PC-9 (cell line): ENCODE data around the gene ZMYND19. TPM values are rescaled to one million over a fixed set of nuclear protein-coding genes. Genes with fewer than 3 reads are reported as not detected.

ENCODE experiments used
- BruUV-seq: library from RNA; stranded (reverse); fragments of 400-500 nt; replicated peaks from 2 replicates; lab custom pipeline; 2021; lab: Mats Ljungman, UMichigan
- CTCF ChIA-PET: fragments of 300-600 bp; sonication (Branson Sonifier 250); formaldehyde crosslinking; loops from one replicate; lab custom pipeline; 2022; ENCODE audit warnings: antibody characterized with exemption; lab: Charles Lee
- POLR2A ChIA-PET: fragments of 300-600 bp; sonication (Branson Sonifier 250); formaldehyde crosslinking; loops from one replicate; lab custom pipeline; 2022; ENCODE audit warnings: antibody characterized with exemption; ENCODE audit not compliant: unreplicated experiment; lab: Charles Lee
- DNase-seq, 2 experiments: peaks; one replicate each; pipeline versions ENCODE4 v3.0.0 to v3.0.0-alpha.2; 2015 to 2022; ENCODE audit warnings: mixed read lengths in 1 of 2
- H2AFZ ChIP-seq: fragments of 200-600 bp; sonication (generic); 2 replicates; pipeline ENCODE4 v1.8.1; 2017; ENCODE audit warnings: antibody characterized with exemption
- H3F3A ChIP-seq: fragments of 200-600 bp; sonication (generic); 2 replicates; pipeline ENCODE4 v1.8.1; 2017; ENCODE audit warnings: antibody characterized with exemption, mild to moderate bottlenecking, low read depth; ENCODE audit not compliant: insufficient read depth
- H3K27ac ChIP-seq: fragments of 200-600 bp; sonication (generic); 2 replicates; pipeline ENCODE4 v1.6.1; 2016; ENCODE audit warnings: mixed run types
- H3K27me3 ChIP-seq: fragments of 200-600 bp; sonication (generic); 2 replicates; pipeline ENCODE4 v1.6.1; 2016; ENCODE audit warnings: low read depth, mixed run types; ENCODE audit not compliant: insufficient read depth
- H3K36me3 ChIP-seq: fragments of 200-600 bp; sonication (generic); 2 replicates; pipeline ENCODE4 v1.6.1; 2016; ENCODE audit warnings: low read depth, mixed run types
- H3K4me1 ChIP-seq: fragments of 200-600 bp; sonication (generic); replicated peaks from 2 replicates; pipeline ENCODE4 v1.6.1; 2016; ENCODE audit warnings: mixed run types; ENCODE audit not compliant: insufficient read depth
- H3K4me2 ChIP-seq: fragments of 200-600 bp; sonication (generic); 2 replicates; pipeline ENCODE4 v1.6.1; 2017; ENCODE audit warnings: mixed run types
- H3K4me3 ChIP-seq: fragments of 200-600 bp; sonication (generic); 2 replicates; pipeline ENCODE4 v1.6.1; 2016; ENCODE audit warnings: mixed run types
- H3K79me2 ChIP-seq: fragments of 200-600 bp; sonication (generic); 2 replicates; pipeline ENCODE4 v1.6.1; 2017; ENCODE audit warnings: low read depth, mixed run types
- H3K9me2 ChIP-seq: fragments of 200-600 bp; sonication (generic); 2 replicates; pipeline ENCODE4 v1.8.1; 2017; ENCODE audit warnings: mild to moderate bottlenecking; ENCODE audit not compliant: insufficient read depth
- H3K9me3 ChIP-seq: fragments of 200-600 bp; sonication (generic); 2 replicates; pipeline ENCODE4 v1.8.1; 2016; ENCODE audit warnings: low read depth; ENCODE audit not compliant: insufficient read depth
- H4K20me1 ChIP-seq: fragments of 200-600 bp; sonication (generic); 2 replicates; pipeline ENCODE4 v1.8.1; 2017; ENCODE audit not compliant: insufficient read depth
- CTCF ChIP-seq: fragments of 200-600 bp; sonication (generic); conservative IDR thresholded peaks from 2 replicates; pipeline ENCODE4 v1.6.1; 2017; ENCODE audit warnings: mixed run types, antibody characterized with exemption, mild to moderate bottlenecking, moderate library complexity
- EZH2 ChIP-seq: fragments of 200-600 bp; sonication (generic); IDR thresholded peaks from 2 replicates; pipeline ENCODE4 v1.8.0; 2017; ENCODE audit warnings: antibody characterized with exemption, low read depth
- intact Hi-C: fragments of 100-400 bp; cut with micrococcal nuclease; formaldehyde crosslinking; loops from one replicate; pipeline ENCODE4 v1.10.0; 2022; ENCODE audit not compliant: unreplicated experiment
- total RNA-seq: library from RNA; stranded (reverse); gene quantifications from 2 replicates; pipeline ENCODE4 v1.2.3, GENCODE V29; 2021

ZMYND19 gene
- total RNA-seq, 1 experiment from 2014 or later, result 47.7 TPM

- DNase-seq, result no peak
- no peak overlapping the region for H3K27ac ChIP-seq
- TF ChIP-seq EZH2 (no peak), CTCF (no peak)
- H2AFZ ChIP-seq, result no peak overlapping the region
- no peak overlapping the region for H3K4me3 ChIP-seq
- peaks cover 11% of the 10 kb centered on the region; the same call in 1 of the 2 replicates for H3K36me3 ChIP-seq
- POLR2A ChIA-PET, result no interaction called here
- CTCF ChIA-PET, result interaction anchor here (0.5 kb wide), 1 partner anchor 160 kb away, joined by 9 read pairs; the partner anchor contains the start of genes EXD3 and NOXA1
- H3K4me2 ChIP-seq, result no peak overlapping the region
- no peaks in the 10 kb centered on the region for H3K9me2 ChIP-seq
- peaks cover 4% of the 10 kb centered on the region; the same call in 1 of the 2 replicates for H3K4me1 ChIP-seq
- no peaks in the 10 kb centered on the region for H3K9me3 ChIP-seq
- H4K20me1 ChIP-seq, result no peaks in the 10 kb centered on the region
- H3K79me2 ChIP-seq, result peaks cover 5% of the 10 kb centered on the region
- no TSS peak for BruUV-seq
- H3K27me3 ChIP-seq, result no peaks in the 10 kb centered on the region
- intact Hi-C loops, result loop anchor here (2.0 kb wide), 1 partner anchor 89 kb away; no protein-coding TSS in a partner anchor
- H3F3A ChIP-seq, result peaks cover 24% of the 10 kb centered on the region; the same call in 1 of the 2 replicates
Measured at GRCh38 chr9:137583347-137583746, 7.0 kb downstream of the ZMYND19 start.

DNA sequence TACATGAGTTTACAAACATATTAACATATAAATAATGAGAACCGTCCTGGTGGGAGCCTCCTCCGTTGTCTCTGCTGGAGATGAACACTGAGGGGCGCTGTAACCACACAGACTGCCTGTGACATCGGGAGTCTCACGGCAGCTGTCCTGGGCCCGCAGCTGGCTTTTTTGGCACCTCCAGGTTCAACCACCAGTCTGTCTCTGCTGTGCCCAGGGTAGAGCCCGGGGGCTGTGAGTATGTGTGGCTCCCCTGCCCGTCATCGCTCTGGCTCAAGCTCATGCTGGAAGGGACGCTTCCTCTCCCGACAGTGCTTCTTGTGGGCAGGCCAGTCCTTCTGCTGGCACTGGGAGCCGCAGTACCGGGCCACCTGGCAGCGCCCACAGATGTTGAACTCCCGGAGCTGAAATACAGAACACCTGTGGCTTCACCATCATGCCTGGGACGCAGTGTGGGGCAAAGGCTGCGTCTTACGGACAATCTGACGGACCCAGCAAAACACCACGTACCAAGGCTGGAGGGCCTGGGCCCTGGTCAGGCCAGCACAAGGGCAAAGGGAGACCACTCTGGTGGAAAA lies 7.9 kb downstream of the ZMYND19 start:
- Histone ChIP-seq H3K9me3 (no peaks in the 10 kb centered on the region), H3F3A (peaks cover 24% of the 10 kb centered on the region; the same call in 1 of the 2 replicates), H3K4me2 (no peak overlapping the region), H4K20me1 (peaks cover 6% of the 10 kb centered on the region; the same call in 1 of the 2 replicates), H3K27me3 (no peaks in the 10 kb centered on the region), H2AFZ (no peak overlapping the region), H3K36me3 (peaks cover 4% of the 10 kb centered on the region; the same call in 1 of the 2 replicates), H3K9me2 (no peaks in the 10 kb centered on the region), H3K79me2 (peaks cover 12% of the 10 kb centered on the region), H3K4me3 (no peak overlapping the region), H3K4me1 (peaks cover 6% of the 10 kb centered on the region), H3K27ac (no peak overlapping the region)
- CTCF ChIA-PET, result no interaction called here
- BruUV-seq, result no TSS peak
- no peak for TF ChIP-seq EZH2
- TF ChIP-seq CTCF, result peak; percentile 66
- POLR2A ChIA-PET, result no interaction called here
- peak in 1 of 2 experiments; percentile 32 for DNase-seq
- intact Hi-C loops, result loop anchor here (2.0 kb wide), 1 partner anchor 90 kb away; no protein-coding TSS in a partner anchor

- ChIA-PET CTCF (interaction anchor here (0.6 kb wide), 1 partner anchor 24 kb away, joined by 3 read pairs; the partner anchor contains the start of gene ARRDC1), POLR2A (no interaction called here)
- intact Hi-C loops, result loop anchor here (2.0 kb wide), 1 partner anchor 91 kb away; no protein-coding TSS in a partner anchor
Measured at GRCh38 chr9:137581361-137582285, 8.7 kb downstream of the ZMYND19 start.

More at GRCh38 chr9:137581361-137582285, 8.7 kb downstream of the ZMYND19 start:
- no peaks in the 10 kb centered on the region for H3K9me2 ChIP-seq
- no peak overlapping the region for H3K4me2 ChIP-seq
- no peak for DNase-seq
- H3K36me3 ChIP-seq, result peaks cover 4% of the 10 kb centered on the region; the same call in 1 of the 2 replicates
- H3K27ac ChIP-seq, result no peak overlapping the region
- peaks cover 24% of the 10 kb centered on the region; the same call in 1 of the 2 replicates for H3F3A ChIP-seq
- no peak overlapping the region for H2AFZ ChIP-seq
- H4K20me1 ChIP-seq, result peaks cover 12% of the 10 kb centered on the region; the same call in 1 of the 2 replicates
- no TSS peak for BruUV-seq
- no peaks in the 10 kb centered on the region for H3K27me3 ChIP-seq
- peaks cover 19% of the 10 kb centered on the region for H3K79me2 ChIP-seq
- H3K9me3 ChIP-seq, result no peaks in the 10 kb centered on the region
- no peak overlapping the region for H3K4me3 ChIP-seq
- TF ChIP-seq EZH2 (no peak), CTCF (no peak)
- peaks cover 13% of the 10 kb centered on the region for H3K4me1 ChIP-seq
